Fibroblast of villous mesenchyme (primary cell): Measurements from ENCODE around the gene DNAJC27. TPM values are rescaled to one million over a fixed set of nuclear protein-coding genes. Genes with fewer than 3 reads are reported as not detected.

Source experiments
- DNase-seq: peaks from one replicate; pipeline ENCODE4 v3.0.0-alpha.2; 2010; ENCODE audit warnings: low read depth
- H3K4me3 ChIP-seq: 2 replicates; pipeline ENCODE4 v1.5.1; 2011; ENCODE audit warnings: low read depth, mild to moderate bottlenecking, low read length
- total RNA-seq: library from RNA; depleted of rRNA; stranded (reverse); fragments of >200 nt; gene quantifications from 2 replicates; pipeline ENCODE4 v1.2.3, GENCODE V29; 2012
- TF ChIP-seq, protein P1 (sequence below): IDR thresholded peaks from 2 replicates; pipeline ENCODE4 v1.5.1; 2012; ENCODE audit warnings: low read depth, mild to moderate bottlenecking, low read length; ENCODE audit not compliant: insufficient read depth

The DNAJC27 gene
- total RNA-seq, 1 donor = 5.2 TPM

GRCh38 chr2:24928036-24928435 is 43.7 kb downstream of the DNAJC27 start:
- no peak for DNase-seq
- no peak overlapping the region for H3K4me3 ChIP-seq
- TF ChIP-seq, protein P1, sequence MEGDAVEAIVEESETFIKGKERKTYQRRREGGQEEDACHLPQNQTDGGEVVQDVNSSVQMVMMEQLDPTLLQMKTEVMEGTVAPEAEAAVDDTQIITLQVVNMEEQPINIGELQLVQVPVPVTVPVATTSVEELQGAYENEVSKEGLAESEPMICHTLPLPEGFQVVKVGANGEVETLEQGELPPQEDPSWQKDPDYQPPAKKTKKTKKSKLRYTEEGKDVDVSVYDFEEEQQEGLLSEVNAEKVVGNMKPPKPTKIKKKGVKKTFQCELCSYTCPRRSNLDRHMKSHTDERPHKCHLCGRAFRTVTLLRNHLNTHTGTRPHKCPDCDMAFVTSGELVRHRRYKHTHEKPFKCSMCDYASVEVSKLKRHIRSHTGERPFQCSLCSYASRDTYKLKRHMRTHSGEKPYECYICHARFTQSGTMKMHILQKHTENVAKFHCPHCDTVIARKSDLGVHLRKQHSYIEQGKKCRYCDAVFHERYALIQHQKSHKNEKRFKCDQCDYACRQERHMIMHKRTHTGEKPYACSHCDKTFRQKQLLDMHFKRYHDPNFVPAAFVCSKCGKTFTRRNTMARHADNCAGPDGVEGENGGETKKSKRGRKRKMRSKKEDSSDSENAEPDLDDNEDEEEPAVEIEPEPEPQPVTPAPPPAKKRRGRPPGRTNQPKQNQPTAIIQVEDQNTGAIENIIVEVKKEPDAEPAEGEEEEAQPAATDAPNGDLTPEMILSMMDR = no peak

DNA sequence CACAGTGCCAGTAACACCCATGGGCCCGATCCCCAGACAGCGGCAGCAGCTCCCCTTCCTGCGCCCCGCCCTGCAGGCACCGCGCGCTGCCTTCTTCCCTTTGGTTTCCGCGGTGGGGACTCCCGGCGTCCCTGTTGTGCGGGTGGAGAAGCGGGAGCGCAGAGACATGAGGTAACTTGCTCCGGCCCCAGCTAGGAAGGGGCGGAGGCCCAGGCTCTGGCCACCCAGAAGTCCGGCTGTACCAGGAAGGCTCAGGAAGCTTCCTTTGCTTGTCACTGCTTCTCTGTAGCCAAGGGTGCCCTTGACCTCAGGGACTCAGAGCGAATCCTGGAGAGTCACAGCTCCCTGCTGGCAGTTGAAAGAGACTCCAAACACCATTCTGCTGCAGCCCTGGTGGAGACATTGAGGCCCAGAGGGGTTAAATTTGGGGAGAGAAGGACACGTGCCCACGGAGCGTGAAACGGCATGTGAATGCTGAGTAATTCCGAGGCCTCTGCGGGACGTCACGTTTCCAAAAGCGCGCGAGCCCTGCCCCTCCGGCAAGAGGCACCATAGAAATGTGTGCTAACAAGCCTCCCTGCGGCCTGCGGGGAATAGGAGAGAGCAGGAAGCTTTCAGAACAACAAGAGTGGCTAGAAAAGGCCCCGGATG is 45.0 kb downstream of the DNAJC27 start:
- peak; percentile 54 for DNase-seq
- H3K4me3 ChIP-seq = no peak overlapping the region
- TF ChIP-seq, protein P1 = no peak

DNA sequence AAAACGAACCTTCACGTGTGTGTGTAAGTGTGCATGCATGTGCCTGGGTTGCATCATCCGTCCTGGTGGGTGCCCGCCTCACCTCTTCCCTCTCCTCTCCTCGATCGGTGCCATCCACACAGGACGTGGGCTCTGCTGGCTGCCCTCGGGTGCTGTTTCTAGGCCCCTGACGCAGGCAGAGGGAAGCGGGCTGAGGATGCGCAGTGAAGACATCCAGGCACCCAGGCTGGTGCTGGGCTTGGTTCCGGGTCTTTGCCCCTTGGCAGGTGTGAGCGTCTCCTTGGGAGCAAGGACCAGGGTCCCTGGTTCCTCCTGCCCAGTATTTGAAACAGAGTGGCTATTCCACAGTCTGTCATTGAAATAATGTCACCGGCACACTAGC is 45.5 kb downstream of the DNAJC27 start:
- no peak for DNase-seq
- H3K4me3 ChIP-seq = no peak overlapping the region
- TF ChIP-seq, protein P1 = no peak

GRCh38 chr2:24925815-24926214 is 45.9 kb downstream of the DNAJC27 start:
- DNase-seq = no peak
- TF ChIP-seq, protein P1 = no peak
- no peak overlapping the region for H3K4me3 ChIP-seq

- DNase-seq = no peak
- TF ChIP-seq, protein P1 = no peak
- no peak overlapping the region for H3K4me3 ChIP-seq
These were observed 47.0 kb downstream of the DNAJC27 start for GRCh38 chr2:24924732-24925131.

GRCh38 chr2:24924266-24924665 is 47.5 kb downstream of the DNAJC27 start:
- TF ChIP-seq, protein P1 = no peak
- no peak overlapping the region for H3K4me3 ChIP-seq
- DNase-seq = no peak

DNA sequence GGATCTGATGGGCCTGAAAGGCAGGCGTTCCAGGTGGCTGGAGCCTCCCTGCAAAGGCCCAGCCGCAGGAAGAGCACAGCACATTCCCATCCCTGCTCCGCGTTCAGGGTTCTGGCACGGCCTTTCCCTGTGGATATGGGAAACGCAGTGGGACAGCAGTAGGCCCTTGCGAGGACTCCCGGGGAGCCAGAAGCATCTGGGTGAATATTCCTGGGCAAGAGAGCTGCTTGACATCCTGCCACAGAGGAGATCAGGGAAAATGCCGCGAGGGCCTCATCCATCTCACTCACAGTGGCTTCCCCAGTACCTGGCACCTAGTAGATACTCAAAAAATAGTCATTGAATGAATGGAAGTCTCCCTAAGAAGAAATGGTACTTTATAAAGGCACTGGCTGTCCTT is 48.6 kb downstream of the DNAJC27 start:
- no peak for DNase-seq
- TF ChIP-seq, protein P1 = no peak
- no peak overlapping the region for H3K4me3 ChIP-seq
